Glomerular visceral epithelial cell (primary cell): ENCODE data around the gene ZNF407.
"Not testable (repeated sequence)": the region's sequence is repeated elsewhere in the genome, so short reads cannot be mapped to it uniquely, and the experiment has no call there.

Source experiments
- DNase-seq: peaks from one replicate; pipeline ENCODE4 v3.0.0-alpha.2; 2016; ENCODE audit errors: extremely low spot score

Gene ZNF407

GRCh38 chr18:74971358-74971757, 373.7 kb downstream of the ZNF407 start:
- not testable (repeated sequence) for DNase-seq

- not testable (repeated sequence) for DNase-seq
Measured at GRCh38 chr18:74971776-74972175, 374.1 kb downstream of the ZNF407 start.

GRCh38 chr18:74972354-74972753, 374.7 kb downstream of the ZNF407 start:
- no peak for DNase-seq

DNA sequence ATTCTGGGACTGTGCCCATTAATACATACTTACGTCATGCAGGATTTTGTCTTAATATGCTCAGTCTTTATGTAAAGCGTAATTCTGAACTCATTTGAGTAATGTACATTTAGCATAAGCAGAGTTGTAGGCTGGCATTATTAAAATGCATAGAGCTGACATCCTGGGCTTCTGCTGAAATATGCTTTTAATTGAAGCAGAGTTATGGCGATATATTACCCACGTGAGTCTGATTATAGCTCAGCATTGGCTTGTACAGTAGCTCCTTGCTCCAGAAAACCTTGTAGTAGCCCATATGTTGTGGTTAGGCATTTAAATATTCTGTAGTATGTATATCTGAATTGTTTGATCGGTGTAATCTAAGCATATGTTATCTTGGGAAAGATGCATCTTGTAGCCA, 377.3 kb downstream of the ZNF407 start:
- no peak for DNase-seq

GRCh38 chr18:74976331-74976909, 378.8 kb downstream of the ZNF407 start:
- DNase-seq = no peak

- no peak for DNase-seq
Measured at GRCh38 chr18:74977041-74977440, 379.4 kb downstream of the ZNF407 start.

DNA sequence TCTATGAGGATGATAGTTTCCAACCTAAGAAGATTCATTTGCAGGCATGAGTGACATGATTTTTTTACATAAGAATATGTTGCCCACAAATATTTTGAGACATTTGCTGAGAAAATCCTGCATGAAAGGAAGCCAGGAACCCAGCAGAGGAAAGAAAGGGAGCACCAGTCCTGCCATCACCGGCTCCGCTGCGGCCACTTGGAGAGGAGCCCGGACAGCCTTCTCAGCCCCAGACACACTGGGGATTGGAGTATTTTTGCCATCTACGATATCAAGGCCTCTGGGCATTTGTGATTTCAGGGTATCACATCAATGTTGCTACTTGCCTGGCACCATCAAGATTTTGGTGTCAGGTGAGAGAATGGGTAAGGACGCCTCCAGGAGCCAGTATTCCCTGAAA, 383.0 kb downstream of the ZNF407 start:
- DNase-seq = no peak

DNA sequence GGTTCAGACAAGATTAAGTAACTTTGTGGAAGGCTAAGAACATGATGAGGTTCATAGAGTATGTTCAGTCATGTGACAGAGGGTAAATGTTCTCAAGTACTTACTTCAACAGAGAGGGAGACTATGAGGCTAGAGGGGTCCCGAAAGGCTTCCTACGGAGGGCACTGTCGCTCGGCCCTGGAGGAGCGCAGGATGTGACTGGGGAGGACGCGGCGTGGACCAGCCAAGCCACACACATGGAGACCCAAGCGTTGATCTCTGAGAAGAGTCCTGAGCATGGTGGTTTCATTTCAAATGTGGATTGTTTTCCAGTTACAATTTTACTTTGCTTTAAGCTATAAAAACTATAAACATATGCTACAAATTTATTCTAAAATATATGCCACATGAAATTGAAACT, 383.8 kb downstream of the ZNF407 start:
- no peak for DNase-seq

- DNase-seq = no peak
Measured at GRCh38 chr18:74982946-74983635, 385.4 kb downstream of the ZNF407 start.

DNA sequence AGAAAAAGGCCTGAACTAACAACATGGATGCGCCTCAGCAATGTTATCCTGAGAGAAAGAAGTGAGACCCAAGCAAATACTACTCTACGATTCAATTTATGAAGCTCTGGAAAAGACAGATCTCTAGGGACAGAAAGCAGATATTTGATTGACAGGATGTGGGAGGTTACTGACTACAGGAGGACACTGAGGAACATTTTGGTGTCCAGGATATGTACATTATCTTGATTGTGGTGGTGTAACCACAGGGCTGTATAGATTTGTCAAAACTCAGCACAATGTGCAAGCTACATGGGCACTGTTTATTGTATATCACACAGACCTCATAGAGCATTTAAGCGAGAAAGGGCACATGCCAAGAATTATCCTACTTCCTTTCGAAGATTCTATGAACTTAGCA, 391.5 kb downstream of the ZNF407 start:
- DNase-seq = no peak

DNA sequence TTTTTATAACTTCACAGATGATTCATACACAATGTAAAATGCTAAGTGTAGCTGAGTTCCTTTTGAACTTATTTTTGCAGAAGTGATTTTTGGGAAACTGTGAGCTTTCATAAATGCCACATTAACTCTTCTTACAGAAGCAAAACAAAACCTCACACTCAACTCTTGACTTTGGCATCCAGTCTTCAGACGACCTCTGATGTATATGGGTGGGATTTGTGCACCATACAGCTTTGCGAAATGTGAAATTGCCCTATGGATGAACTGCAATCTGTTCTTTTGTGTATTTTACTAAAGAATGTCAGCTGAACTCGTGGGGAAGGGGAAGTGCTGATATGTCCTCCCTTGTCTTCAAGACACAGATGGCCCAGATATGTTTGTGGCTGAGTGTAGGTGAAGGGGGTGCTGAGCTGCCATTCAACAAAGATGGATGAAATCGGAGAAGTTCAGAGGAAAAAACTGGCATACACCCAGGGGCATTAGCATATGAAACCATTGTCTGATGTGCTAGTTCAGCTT, 393.0 kb downstream of the ZNF407 start:
- DNase-seq = no peak

DNA sequence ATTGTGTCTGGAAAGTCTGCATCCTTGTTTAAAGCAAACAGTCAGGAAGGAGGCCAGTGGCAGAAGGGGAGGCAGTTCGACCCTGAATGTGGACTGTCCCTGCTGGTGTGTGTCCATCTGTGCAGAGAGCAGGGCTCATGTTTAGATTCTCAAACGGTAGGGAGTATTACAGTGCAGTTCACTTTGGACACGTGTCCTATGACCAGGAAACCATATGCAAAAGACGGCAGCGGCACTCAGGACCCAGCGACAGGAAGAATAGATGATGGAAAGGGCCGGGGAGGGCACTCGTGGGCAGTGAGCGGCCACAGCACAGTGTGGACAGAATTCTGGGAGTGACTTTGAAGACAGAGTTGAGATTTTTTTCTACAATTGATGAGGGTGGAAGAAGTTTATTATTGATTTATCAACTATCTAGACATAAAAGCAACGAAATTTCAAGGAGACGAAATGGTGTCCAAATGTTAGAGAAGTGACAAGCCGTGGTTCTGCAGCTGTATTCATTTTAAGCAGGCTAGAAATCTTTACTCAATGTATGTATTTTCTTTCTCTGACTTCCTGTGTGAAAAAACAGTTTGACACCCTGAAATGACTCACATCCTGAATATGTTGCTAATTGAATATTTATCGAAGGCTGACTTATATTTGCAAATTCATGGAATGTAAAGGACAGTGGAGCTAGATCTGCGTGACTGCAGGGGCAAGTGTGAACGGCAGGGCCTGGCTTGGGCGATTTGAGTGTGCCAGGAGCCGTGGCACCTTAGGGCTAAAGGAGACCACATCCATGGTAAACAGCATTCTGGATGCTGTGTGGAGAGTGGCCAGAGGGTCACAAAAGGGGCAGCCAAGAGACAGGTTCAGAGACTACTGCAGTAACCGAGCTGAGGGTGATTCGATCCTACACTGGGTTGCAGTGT, 397.1 kb downstream of the ZNF407 start:
- DNase-seq = peak; percentile 27

GRCh38 chr18:74995419-74995736, 397.7 kb downstream of the ZNF407 start:
- no peak for DNase-seq

GRCh38 chr18:74996055-74996454, 398.4 kb downstream of the ZNF407 start:
- DNase-seq = no peak

GRCh38 chr18:74996996-74997395, 399.3 kb downstream of the ZNF407 start:
- DNase-seq = no peak

DNA sequence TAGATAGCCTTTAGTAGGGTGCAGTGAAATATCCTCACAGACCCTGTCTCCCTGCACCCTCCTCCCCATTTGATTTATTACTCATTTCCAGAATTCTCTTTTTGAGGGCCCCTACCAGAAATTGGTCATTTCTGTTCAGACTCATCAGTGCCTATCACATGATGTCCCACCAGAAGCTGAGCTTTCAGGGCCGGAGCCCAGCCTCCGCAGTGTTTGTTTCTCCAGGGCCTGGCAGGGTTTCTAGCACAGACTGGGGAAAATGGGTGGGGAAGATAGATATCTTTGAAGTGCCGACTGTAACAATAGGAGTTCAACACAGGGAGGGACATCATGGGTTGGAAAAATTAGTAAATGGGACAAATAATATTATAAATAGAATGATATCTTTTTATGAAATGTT, 403.2 kb downstream of the ZNF407 start:
- no peak for DNase-seq

- DNase-seq = no peak
Measured at GRCh38 chr18:75003039-75003438, 405.4 kb downstream of the ZNF407 start.

GRCh38 chr18:75003764-75004690, 406.4 kb downstream of the ZNF407 start:
- no peak for DNase-seq

- DNase-seq = no peak
Measured at GRCh38 chr18:75005626-75006025, 408.0 kb downstream of the ZNF407 start.

- no peak for DNase-seq
Measured at GRCh38 chr18:75008186-75008585, 410.5 kb downstream of the ZNF407 start.

GRCh38 chr18:75009296-75009695, 411.6 kb downstream of the ZNF407 start:
- DNase-seq = no peak

DNA sequence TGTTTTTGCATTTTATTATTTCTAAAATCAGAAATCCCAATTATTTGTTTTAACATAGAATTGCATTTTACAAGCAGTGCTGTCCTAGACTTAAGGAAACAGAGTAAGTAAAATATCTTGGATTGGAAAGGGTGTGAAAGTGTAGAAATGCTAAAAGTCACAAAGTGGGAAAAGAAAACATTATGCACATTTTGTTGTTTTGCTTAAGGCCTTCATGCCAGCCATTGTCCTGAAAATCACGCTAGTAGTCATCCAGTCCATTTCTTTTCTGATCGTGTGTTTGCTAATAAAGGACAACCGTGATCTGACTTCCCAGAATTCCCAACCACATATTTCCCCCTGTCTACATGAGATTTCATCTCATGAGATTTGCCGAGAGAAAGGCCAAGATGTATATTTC, 412.2 kb downstream of the ZNF407 start:
- no peak for DNase-seq
